Endothelial cell of umbilical vein (primary cell): ENCODE data around the gene TAF3. TPM values are rescaled to one million over a fixed set of nuclear protein-coding genes. Genes with fewer than 3 reads are reported as not detected.

Experiments used
- BruUV-seq: library from RNA; stranded (reverse); fragments of 400-500 nt; replicated peaks from 2 replicates; lab custom pipeline; 2021; lab: Mats Ljungman, UMichigan
- CTCF ChIA-PET: fragments of 300-600, 350-600 bp; sonication (Branson Sonifier 250); formaldehyde crosslinking; loops from one replicate; lab custom pipeline; 2021; ENCODE audit warnings: antibody characterized with exemption, inconsistent platforms; lab: Charles Lee
- POLR2A ChIA-PET: fragments of 300-600, 350-600 bp; sonication (Branson Sonifier 250); formaldehyde crosslinking; loops from one replicate; lab custom pipeline; 2021; ENCODE audit warnings: antibody characterized with exemption, inconsistent platforms; lab: Charles Lee
- DNase-seq: peaks from one replicate; pipeline ENCODE4 v3.0.0-alpha.2; 2011; ENCODE audit warnings: low read depth, low spot score
- FAIRE-seq: peaks from 2 replicates; lab custom pipeline; 2011; peaks lifted over from hg19 to GRCh38; lab: Jason Lieb, UNC
- H2AFZ ChIP-seq: 2 replicates; pipeline ENCODE4 v1.6.0; 2012; ENCODE audit warnings: low read depth, low read length, control low read depth, inconsistent platforms
- H3K27ac ChIP-seq: 2 replicates; pipeline ENCODE4 v1.5.1; 2011; ENCODE audit warnings: low read depth, mild to moderate bottlenecking, control low read depth, low read length, moderate library complexity; ENCODE audit not compliant: insufficient read depth
- H3K27me3 ChIP-seq, 2 experiments: 2 replicates each; pipeline versions ENCODE4 v1.6.0 to v1.6.1; 2011; ENCODE audit warnings: low read length in 2 of 2, mixed read lengths in 1 of 2; ENCODE audit not compliant: control insufficient read depth in 2 of 2, insufficient read depth in 2 of 2
- H3K36me3 ChIP-seq, 2 experiments: 2 replicates in 1 of 2; 3 replicates in 1 of 2; pipeline ENCODE4 v1.5.1; 2011; ENCODE audit warnings: low read length in 2 of 2, mild to moderate bottlenecking in 1 of 2, moderate library complexity in 1 of 2; ENCODE audit not compliant: control insufficient read depth in 2 of 2, insufficient read depth in 2 of 2; ENCODE audit errors: extremely low read depth in 1 of 2
- H3K4me1 ChIP-seq: 3 replicates; pipeline ENCODE4 v1.5.1; 2011; ENCODE audit warnings: mild to moderate bottlenecking, low read length; ENCODE audit not compliant: control insufficient read depth, insufficient read depth; ENCODE audit errors: extremely low read depth
- H3K4me2 ChIP-seq: 2 replicates; pipeline ENCODE4 v1.6.1; 2011; ENCODE audit warnings: low read length, control low read depth, mixed read lengths; ENCODE audit not compliant: insufficient read depth
- H3K4me3 ChIP-seq, 3 experiments: fragments of 200-600 bp in 1 of 3; sonication (generic), shearing (Covaris generic) in 1 of 3; replicated peaks in 1 of 3; 2 replicates each; pipeline ENCODE4 v1.5.1; 2011 to 2016; ENCODE audit warnings: control low read depth in 3 of 3, low read length in 3 of 3, mild to moderate bottlenecking in 2 of 3, inconsistent platforms in 1 of 3, low read depth in 1 of 3, moderate library complexity in 1 of 3; ENCODE audit not compliant: insufficient read depth in 1 of 3
- H3K79me2 ChIP-seq: 2 replicates; pipeline ENCODE4 v1.6.0; 2012; ENCODE audit warnings: low read length, inconsistent platforms; ENCODE audit not compliant: control insufficient read depth, insufficient read depth
- H3K9ac ChIP-seq: replicated peaks from 2 replicates; pipeline ENCODE3; 2011; ENCODE audit warnings: low read length, control low read depth; ENCODE audit not compliant: insufficient read depth; ENCODE audit errors: extremely low read depth
- H3K9me1 ChIP-seq: replicated peaks from 3 replicates; pipeline ENCODE4 v1.6.0; 2011; ENCODE audit warnings: mild to moderate bottlenecking, low read length; ENCODE audit not compliant: control insufficient read depth, insufficient read depth; ENCODE audit errors: extremely low read depth
- H3K9me3 ChIP-seq: replicated peaks from 2 replicates; pipeline ENCODE4 v1.5.1; 2012; ENCODE audit warnings: low read length, inconsistent platforms; ENCODE audit not compliant: control insufficient read depth, insufficient read depth
- H4K20me1 ChIP-seq: replicated peaks from 2 replicates; pipeline ENCODE3; 2011; ENCODE audit warnings: mild to moderate bottlenecking, low read length; ENCODE audit not compliant: control insufficient read depth, insufficient read depth; ENCODE audit errors: extremely low read depth
- EZH2 ChIP-seq: IDR thresholded peaks from 2 replicates; pipeline ENCODE4 v1.6.1; 2012; ENCODE audit warnings: borderline replicate concordance, low read depth, mild to moderate bottlenecking, moderate library complexity, low read length, inconsistent platforms; ENCODE audit not compliant: severe bottlenecking
- FOS ChIP-seq: IDR thresholded peaks from 2 replicates; pipeline ENCODE4 v1.6.1; 2011; ENCODE audit warnings: mild to moderate bottlenecking, low read length, moderate library complexity, borderline replicate concordance; ENCODE audit not compliant: insufficient read depth
- GATA2 ChIP-seq: IDR thresholded peaks from 2 replicates; pipeline ENCODE4 v1.7.0; 2011; ENCODE audit warnings: low read depth, mild to moderate bottlenecking, moderate library complexity, mixed read lengths, low read length; ENCODE audit not compliant: insufficient read length, insufficient read depth
- JUN ChIP-seq: IDR thresholded peaks from 2 replicates; pipeline ENCODE4 v1.6.1; 2011; ENCODE audit warnings: borderline replicate concordance, low read depth; ENCODE audit not compliant: insufficient read length, insufficient read depth
- MYC ChIP-seq: IDR thresholded peaks from one replicate; pipeline ENCODE4 v1.6.1; 2011; ENCODE audit warnings: mild to moderate bottlenecking, low read depth, low read length
- POLR2A ChIP-seq: IDR thresholded peaks from 2 replicates; pipeline ENCODE4 v1.6.1; 2012; ENCODE audit warnings: low read depth, mild to moderate bottlenecking, control low read depth, low read length
- POLR2AphosphoS5 ChIP-seq: IDR thresholded peaks from 2 replicates; pipeline ENCODE4 v1.6.1; 2012; ENCODE audit warnings: low read depth, mild to moderate bottlenecking, control low read depth, low read length, moderate library complexity; ENCODE audit not compliant: insufficient read depth
- dilution Hi-C: fragments of 300-500 bp; cut with MboI; formaldehyde crosslinking; loops from one replicate; pipeline ENCODE4 v1.15.0; 2019; ENCODE audit warnings: low sequenced_read_pairs; ENCODE audit not compliant: extremely low pct_ligation_motif_present
- intact Hi-C: fragments of 100-400 bp; cut with micrococcal nuclease; formaldehyde crosslinking; loops from one replicate; pipeline ENCODE4 v1.10.0; 2022
- polyA plus RNA-seq, 4 experiments: library from polyadenylated mRNA; depleted of rRNA in 3 of 4; stranded (reverse) in 3 of 4; unstranded in 1 of 4; fragments of >200 nt; gene quantifications; 2 replicates each; pipeline versions ENCODE4 v1.2.1 to v1.2.3, GENCODE V29; 2011 to 2012; ENCODE audit warnings: missing spikeins in 1 of 4
- total RNA-seq: library from RNA; stranded (reverse); gene quantifications from 2 replicates; pipeline ENCODE4 v1.2.3, GENCODE V29; 2021
- TF ChIP-seq, protein P1 (sequence below), 2 donors: IDR thresholded peaks; 1 replicate in 1 of 2; 2 replicates in 1 of 2; pipeline ENCODE4 v1.5.1; 2011; ENCODE audit warnings: low read length in 2 of 2, mild to moderate bottlenecking in 2 of 2, moderate library complexity in 2 of 2, control low read depth in 1 of 2, inconsistent platforms in 1 of 2, low read depth in 1 of 2; ENCODE audit not compliant: insufficient read depth in 1 of 2; ENCODE audit errors: extremely low read depth in 1 of 2
- TF ChIP-seq, protein P2 (sequence below): IDR thresholded peaks from 2 replicates; pipeline ENCODE4 v1.6.1; 2011; ENCODE audit not compliant: insufficient read depth, insufficient read length

TAF3 gene
- total and polyA plus RNA-seq, 2 donors (not counting 3 experiments of a cell fraction or from before 2014, with no cell fraction given): 2.4 to 10.5 TPM

DNA sequence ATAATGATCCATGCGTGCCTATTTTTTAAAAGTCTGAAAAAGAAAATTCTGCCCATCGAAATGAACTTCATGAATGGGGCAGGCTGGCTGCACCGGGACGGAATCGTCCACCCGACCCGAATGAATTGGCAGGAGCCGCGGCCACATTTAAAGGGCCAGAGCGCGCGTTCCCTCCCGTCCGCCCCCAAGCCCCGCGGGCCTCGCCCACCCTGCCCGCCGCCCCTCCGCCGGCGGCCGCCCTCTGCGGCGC lies 235.9 kb downstream of the TAF3 start:
- peak overlapping the region; percentile 55 for H3K27ac ChIP-seq
- POLR2A ChIA-PET: interaction anchor here (0.6 to 0.7 kb wide), 6 partner anchors 9 to 1338 kb away, joined by 3 to 4 read pairs (median 4); no protein-coding TSS in a partner anchor
- H4K20me1 ChIP-seq: no peaks in the 10 kb centered on the region
- CTCF ChIA-PET: no interaction called here
- FAIRE-seq (no peak), DNase-seq (no peak)
- intact Hi-C loops (loop anchor here (1.0 to 10.0 kb wide), 9 partner anchors 87 to 1247 kb away; partner anchors contain the start of genes ATP5F1C and TAF3), dilution Hi-C loops (no loop called here)
- H2AFZ ChIP-seq: no peak overlapping the region
- no peaks in the 10 kb centered on the region for H3K9me1 ChIP-seq
- H3K36me3 ChIP-seq: peaks cover 0 to 11% of the 10 kb centered on the region in 2 experiments
- H3K79me2 ChIP-seq: peaks cover 71% of the 10 kb centered on the region
- TF ChIP-seq MYC (no peak), POLR2AphosphoS5 (no peak), EZH2 (no peak), POLR2A (no peak), FOS (no peak), JUN (no peak), GATA2 (no peak)
- TF ChIP-seq, protein P1, sequence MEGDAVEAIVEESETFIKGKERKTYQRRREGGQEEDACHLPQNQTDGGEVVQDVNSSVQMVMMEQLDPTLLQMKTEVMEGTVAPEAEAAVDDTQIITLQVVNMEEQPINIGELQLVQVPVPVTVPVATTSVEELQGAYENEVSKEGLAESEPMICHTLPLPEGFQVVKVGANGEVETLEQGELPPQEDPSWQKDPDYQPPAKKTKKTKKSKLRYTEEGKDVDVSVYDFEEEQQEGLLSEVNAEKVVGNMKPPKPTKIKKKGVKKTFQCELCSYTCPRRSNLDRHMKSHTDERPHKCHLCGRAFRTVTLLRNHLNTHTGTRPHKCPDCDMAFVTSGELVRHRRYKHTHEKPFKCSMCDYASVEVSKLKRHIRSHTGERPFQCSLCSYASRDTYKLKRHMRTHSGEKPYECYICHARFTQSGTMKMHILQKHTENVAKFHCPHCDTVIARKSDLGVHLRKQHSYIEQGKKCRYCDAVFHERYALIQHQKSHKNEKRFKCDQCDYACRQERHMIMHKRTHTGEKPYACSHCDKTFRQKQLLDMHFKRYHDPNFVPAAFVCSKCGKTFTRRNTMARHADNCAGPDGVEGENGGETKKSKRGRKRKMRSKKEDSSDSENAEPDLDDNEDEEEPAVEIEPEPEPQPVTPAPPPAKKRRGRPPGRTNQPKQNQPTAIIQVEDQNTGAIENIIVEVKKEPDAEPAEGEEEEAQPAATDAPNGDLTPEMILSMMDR (IDR thresholded peaks at IDR 0.05; ENCODE audit: extremely low read depth in 1 of 2, insufficient read depth in 1 of 2, low read depth in 1 of 2, low read length in 2 of 2): no peak
- TF ChIP-seq, protein P2, sequence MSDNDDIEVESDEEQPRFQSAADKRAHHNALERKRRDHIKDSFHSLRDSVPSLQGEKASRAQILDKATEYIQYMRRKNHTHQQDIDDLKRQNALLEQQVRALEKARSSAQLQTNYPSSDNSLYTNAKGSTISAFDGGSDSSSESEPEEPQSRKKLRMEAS: no peak
- no TSS peak for BruUV-seq
- peak overlapping the region; percentile 9 to 95 (median 72) for H3K4me3 ChIP-seq
- peak overlapping the region; percentile 50 for H3K4me2 ChIP-seq
- no peaks in the 10 kb centered on the region for H3K27me3 ChIP-seq
- peak overlapping the region; percentile 55 for H3K9ac ChIP-seq
- H3K9me3 ChIP-seq: no peaks in the 10 kb centered on the region
- H3K4me1 ChIP-seq: peaks cover 31% of the 10 kb centered on the region
